Fibroblast of skin of right biceps (primary cell): ENCODE data around the gene CD244.
"Not testable (repeated sequence)": the region's sequence is repeated elsewhere in the genome, so short reads cannot be mapped to it uniquely, and the experiment has no call there.

Experiments used
- DNase-seq: peaks from one replicate; pipeline ENCODE4 v3.0.0-alpha.2; 2013

Gene CD244

DNA sequence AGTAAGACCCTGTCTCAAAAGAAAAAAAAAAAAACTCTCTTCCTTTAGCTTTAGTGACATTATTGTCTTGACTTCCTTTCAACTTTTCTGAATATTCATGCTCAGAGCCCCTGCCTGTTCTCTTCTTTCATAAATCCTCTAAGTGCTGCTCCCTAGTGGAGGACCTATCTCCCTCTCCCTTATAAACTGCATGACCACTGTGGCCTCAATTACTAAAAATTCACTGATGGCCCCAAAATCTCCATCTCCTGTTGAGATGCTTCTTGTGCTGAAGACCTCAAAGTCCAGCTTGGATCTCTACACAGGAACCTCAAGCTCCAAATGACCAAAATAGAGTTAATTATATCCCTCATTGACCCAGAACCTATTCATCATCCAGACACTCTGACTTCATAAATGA lies 14.5 kb upstream of the CD244 start:
- DNase-seq = no peak

DNA sequence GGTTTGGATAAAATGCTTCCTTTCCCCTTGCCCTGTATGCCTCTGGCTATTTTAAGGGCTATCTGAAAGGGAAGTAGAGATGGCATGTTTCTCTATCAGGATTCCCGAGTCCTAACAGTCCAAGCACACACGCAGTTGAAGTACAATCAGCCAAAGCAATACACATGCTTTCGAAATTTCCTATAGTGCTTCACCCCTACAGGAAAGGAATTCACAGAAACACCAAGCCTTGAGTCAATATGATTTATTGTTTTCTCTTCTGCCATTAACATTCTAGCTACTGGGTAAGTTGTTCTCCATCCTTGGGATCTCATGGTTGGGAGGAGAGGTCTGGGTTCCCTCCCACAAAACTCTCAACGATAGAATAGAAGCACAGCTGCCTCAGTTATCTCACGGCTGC lies 13.6 kb upstream of the CD244 start:
- no peak for DNase-seq

DNA sequence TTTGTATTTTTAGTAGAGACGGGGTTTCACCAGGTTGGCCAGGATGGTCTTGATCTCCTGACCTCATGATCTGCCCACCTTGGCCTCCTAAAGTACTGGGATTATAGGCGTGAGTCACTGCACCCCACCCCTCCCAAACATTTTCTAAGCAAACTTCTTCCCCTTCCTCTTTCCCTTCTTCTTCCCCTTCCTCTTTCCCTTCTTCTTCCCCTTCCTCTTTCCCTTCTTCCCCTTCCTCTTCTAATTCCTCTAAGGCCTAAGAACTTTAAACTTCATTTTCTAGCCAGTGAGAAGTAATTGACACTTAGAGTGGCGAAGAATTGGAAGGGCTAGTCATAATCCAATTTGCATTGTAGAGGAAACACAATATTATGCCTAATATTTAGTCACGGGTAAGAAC lies 12.9 kb upstream of the CD244 start:
- DNase-seq = not testable (repeated sequence)

DNA sequence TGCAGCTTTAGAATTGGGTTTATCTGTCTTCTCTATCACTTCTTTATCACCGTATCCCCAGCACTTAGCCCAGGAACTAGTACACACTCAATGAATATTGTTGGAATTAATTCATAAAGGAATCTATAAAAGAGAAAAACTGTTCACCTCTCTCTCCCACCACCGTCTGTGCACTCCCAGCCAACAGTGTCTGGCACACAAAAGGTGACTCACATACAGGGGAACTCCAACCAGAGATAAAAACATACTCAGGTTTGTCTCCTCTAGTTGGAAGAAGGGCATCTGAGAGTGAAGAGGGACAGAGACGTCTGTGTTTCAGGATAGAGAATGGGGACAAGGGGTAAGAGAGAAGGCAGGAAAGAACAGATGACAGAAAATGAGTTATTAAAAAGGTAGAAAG lies 12.2 kb upstream of the CD244 start:
- DNase-seq = no peak

DNA sequence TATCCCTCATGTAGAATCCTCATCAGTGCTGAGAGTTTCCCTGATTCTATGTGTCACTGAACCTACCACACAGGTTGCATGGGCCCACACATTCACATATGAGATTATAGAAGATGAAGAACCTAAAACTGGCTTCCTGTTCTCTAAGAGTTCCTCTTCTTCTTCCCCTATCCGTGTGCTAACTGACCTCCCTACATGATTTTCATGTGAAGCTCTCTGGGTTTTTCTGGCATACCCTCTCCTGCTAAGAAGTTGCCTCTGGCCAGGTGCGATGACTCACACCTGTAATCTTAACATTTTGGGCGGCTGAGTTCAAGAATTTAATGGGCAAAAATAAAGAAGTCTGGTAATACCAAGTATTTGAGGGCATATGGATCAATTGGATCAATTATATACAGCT lies 5.5 kb upstream of the CD244 start:
- DNase-seq = no peak

DNA sequence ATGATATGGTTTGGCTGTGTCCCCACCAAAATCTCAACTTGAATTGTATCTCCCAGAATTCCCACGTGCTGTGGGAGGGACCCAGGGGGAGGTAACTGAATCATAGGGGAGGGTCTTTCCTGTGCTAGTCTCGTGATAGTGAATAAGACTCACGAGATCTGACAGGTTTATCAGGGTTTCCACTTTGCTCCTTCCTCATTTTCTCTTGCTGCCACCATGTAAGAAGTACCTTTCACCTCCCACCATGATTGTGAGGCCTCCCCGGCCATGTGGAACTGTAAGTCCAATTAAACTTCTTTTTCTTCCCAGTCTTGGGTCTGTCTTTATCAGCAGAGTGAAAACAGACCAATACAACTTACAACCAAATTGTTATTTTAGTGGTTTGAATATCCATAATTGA lies 5.0 kb upstream of the CD244 start:
- DNase-seq = not testable (repeated sequence)

DNA sequence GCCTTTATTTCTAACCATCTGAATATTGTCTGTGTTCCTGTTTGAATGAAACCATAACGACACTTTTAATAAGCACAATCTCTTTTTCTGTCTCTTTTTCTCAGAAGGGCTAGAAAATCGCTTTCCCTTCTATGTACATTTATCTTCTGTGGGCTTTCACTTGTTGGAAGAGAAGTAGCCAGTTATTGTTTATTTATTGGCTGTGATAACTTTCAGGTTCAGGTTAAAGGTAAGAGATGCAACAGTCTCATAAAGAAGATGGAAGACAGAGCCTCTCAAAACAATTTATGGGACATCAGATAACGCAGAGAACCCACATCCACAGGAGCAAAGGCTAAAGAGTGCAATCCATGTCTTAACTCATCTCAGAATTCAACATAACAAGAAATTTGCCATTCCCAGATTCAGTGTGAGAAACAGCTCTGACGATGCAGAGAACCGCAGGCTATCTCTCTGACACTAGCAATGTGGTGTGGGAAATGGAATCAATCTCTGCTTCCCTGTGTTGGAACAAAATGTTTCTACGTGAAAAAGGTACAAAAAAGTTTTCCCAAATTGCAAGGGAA lies 4.1 kb upstream of the CD244 start:
- no peak for DNase-seq

DNA sequence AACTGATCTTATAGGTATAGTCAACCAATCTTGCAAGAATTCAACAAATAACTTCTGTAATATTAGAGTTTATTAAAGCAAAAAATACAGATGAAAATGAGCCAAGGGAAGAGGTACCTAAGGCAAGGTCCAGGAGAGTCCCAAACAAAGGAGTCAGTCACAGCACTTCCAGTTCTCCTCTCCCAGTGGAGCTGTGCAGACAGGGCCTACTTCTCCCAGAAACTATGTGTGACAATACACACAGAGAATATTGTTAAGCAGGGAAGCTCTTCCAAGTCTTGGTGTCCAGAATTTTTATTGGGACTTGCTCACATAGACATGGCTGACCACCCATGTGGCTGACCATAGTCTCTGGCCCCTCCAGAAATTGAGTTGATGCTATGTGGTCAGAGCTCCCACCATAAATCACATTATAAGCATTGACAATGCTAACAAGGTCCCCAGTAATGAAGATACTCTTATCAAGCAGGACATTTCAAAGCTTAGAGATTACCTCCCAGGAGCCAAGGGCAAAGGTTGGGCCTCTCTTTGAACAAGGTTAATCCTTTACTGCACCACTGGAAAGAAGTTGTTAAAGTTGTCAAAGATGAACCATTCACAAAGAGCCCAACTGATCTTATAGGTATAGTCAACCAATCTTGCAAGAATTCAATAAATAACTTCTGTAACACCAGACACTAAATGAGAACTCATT lies 3.5 kb upstream of the CD244 start:
- DNase-seq = no peak

DNA sequence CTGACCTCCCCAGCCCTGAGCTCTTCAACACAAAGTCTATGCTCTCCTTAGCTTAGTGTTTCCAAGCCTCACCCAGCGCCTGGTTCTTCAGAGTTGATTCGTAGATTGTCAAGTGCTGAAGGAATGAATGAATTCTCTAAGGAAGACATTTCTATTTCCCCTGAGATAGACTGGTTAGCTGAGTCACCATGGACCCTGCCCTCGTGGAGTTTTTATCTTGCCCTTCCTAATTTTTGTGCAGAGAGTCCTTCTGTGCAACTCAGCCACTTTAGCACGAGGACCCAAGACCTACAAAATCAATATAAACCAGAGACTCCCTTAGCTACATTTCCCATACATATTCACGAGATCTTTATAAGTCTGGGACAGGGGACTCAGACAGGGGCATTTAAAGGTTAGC lies 2.6 kb upstream of the CD244 start:
- no peak for DNase-seq

DNA sequence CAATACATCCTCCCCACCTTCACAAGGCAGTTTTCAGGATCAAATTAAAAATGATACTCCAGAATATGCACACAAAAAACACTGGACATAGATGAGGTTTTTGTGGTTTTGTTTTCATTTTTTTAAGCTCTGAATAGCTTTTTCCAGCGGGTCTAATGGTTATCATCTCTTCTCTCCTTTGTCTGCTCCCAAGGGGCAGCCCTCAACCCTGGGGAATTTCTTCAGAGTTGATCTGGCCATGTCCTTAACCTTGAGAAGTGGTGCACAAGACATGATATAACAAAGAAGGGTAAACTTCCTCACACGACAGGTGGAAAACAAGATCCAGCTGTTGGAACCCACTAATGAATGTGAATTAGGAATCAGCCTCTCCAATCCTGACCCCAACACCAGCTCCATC lies 1.5 kb upstream of the CD244 start:
- no peak for DNase-seq

DNA sequence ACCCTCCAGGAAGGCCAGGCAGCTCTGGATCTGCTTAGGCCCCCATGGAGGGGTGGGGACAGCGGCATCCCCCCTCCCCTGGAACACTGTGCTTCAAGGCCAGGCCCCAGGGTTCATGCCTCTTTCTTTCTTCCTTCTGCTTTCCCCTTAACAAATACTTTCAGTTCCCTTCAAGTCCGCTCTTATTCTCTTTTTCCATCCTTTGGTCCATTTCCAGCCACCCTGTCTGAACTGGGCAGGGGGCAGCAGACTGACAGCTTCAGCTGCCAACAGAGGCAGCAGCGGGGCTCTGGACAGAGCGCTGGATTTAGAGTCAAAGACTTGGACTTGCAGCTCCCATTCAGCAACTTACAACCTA lies 1.1 kb upstream of the CD244 start:
- DNase-seq = no peak

DNA sequence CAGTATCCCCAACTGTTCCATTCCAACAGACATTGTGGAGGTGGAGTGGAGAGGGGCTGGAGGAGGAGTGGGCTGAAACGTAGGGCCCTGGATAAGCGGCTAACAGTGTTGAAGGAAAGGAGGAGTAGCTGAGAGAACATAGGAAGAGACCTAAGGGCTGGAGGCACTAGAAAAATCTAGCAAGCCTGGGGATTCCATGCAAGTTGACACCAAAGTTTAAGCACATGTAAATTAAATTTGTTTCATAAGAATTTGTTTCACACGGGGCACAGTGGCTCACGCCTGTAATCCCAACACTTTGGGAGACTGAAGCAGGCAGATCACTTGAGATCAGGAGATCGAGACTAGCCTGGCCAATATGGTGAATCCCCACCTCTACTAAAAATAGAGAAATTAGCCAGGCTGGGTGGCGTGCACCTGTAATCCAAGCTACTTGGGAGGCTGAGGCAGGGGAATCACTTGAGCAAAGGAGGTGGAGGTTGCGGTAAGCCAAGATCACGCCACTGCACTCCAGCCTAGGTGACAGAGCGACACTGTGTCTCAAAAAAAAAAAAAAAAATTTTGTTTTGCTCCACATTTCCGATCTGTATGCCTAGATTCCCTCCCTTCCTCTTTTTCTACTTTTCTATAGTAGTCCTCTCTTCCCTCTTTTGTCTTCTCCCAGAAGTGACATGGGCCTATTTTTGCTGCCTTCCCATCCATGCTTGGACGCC lies 530 bp upstream of the CD244 start:
- DNase-seq = no peak

DNA sequence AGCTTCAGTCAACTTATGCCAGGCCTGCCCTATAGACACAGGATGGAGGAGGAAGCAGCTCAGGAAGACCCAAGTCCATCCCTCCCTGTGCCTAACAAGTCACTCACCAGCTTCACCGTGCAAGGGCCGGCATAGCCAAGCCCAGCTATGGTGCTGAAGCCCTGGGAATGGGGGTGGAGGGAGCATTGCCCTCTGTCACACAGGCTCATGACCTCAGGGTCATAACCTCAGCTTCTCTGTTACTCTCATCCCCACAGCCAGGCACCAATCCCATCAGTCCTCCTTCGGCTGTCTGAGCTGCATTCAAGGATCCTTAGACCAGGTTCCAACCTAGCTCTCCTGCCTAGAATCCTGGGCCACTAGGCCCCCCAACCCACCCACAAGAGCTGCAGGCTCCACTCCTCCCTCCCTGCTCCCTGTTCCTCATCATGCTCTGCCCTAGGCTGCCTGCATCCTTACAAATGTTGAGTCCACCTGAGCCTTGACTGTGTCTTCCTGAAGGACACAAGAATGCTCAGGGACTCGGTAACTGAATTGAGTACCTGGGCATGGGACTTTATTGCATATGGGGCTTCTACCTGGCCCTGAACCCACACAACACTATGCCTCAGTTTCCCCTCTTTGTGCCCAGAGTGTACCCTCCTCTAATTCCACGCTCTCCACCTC lies 1.7 kb downstream of the CD244 start:
- DNase-seq = no peak

DNA sequence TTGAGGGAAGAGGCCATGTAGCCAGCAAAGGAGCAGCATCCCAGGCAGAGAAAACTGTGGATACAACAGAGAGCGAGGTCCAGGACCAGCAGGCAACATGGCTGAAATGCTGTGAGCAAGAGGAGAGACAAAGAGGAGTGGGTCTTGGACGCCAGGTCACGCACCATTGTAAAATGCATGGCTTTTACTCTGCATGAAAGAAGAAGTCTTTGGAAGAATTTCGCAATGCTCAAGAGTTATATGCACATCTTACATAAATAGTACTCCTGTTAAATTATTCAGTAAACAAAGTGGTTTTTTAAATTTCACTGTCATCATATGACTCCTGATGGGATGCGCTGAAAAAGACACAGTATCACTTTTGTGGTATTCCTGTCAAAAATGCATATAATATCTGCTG lies 3.5 kb downstream of the CD244 start:
- no peak for DNase-seq

DNA sequence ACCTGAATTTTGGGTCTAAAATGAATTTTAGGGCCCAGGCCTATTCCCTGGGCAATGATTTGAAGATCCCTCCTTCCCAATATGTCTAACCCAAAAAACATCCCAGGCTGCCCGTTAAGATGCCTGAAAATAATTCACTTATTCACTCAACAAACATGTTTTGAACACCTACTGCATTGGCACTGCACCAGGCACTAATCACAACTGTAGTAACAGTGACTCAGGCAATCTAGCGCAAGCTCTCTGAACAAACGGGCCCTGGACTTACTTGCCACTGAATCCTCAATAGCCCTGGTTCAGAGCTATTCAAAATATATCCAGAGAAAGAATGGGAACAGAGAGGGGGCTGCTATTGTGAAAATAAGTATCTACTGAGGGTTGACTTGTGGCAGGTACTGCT lies 4.2 kb downstream of the CD244 start:
- DNase-seq = no peak

DNA sequence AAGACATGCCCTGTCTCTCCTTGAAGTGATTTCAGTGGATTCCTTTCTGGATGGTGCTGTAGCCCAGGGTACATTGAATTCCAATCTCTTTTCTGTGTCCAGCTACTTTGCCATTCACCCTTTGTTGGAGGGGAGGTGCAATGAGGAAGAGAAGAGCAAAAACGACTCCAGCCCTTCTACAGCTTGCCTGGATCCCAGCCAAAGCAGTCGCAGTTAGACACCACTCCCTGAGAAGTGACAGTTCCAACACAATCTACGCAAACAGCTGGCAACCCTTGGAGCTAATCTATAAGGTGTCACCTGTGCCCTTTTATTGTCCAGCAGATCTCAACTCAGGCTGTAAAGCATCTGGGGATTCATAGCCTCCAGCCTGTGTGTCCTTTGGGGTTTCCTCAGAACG lies 4.6 kb downstream of the CD244 start:
- no peak for DNase-seq

DNA sequence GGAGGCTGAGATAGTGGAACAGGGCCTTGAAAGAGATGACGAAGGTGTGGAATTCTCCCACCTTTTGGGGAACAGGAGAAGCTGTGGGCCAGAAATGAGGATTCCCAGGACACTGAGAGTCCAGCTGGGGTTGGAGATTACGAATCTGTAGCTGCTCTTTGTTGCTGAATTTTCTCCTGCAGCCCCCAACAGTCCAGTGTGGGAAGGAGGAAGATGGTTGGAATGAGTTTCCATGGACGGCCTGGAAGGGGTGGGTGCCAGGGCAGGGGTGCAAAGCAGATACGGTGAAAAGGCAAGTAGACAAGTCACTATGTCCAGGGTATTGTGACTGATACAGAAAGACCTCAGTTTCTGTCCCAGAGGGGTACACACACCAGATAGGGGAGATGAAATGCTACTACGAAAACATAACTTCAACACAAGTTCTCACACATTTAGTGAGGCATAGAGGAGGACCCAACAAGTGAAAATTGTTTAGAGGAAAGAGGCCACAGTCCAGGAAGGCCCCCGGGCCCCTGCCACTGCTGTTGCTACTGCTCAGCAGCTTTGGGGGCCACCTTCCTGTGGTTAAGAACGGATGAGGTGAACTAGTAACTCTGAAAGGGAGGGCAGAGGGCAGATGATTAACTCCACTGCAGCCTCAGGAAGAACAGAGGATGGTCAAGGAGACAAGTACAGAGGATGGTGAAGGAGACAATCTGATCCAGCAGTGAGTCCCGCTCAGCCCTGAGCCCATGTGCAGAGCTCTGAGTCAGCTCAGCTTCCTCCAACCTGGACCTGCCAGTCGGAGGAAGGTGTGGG lies 7.3 kb downstream of the CD244 start:
- no peak for DNase-seq

DNA sequence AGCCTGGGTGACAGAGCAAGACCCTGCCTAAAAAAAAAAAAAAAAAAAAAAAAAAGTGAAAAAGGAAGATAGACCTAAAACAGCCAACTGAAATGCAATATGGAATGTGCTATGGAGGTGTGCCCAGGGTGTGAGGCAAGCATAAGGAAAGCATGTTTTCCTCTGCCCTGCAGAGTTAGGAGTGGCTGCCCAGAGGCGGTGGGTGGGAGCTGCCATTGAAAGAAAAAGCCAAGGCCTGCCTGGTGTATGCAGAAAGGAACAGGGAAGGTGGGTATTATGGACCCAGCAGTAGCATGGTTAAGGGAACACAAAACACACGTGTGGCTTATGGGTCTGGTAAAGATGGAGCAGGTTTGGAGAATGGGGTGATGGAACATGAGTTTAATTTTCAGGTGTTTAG lies 8.9 kb downstream of the CD244 start:
- DNase-seq = no peak

DNA sequence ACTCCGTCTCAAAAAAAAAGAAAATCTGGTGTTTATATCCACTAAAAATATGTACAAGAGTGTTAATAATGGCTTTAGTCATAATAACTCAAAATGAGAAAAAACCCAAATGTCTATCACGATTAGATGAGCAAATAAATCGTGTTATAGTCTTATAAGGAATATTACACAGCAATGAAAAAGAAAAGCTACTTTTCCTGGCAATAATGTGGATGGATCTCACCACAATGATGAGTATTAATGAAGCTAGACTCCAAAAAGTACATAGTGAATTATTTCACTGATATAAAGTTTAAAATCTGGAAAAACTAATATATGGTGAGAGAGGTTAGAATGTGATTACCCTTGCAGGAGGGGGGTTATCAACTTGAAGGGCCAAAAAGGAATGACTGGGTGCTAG lies 9.7 kb downstream of the CD244 start:
- no peak for DNase-seq

DNA sequence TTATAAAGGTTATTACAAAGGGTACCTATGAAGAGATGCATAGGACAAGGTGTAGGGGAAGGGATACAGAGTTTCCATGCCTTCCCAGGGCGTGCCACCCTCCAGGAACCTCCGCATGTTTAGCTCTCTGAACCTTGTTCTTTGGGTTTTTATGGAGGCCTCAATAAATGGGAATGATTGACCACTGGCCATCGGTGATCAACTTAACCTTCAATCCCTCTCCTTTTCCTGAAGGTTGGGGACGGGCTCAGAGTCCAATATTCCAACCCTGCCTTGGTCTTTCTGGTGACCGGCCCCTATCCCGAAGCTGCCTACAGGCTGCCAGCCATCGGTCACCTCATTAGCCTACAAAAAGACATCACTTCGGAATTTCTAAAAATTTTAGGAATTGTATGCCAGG lies 11.7 kb downstream of the CD244 start:
- no peak for DNase-seq

DNA sequence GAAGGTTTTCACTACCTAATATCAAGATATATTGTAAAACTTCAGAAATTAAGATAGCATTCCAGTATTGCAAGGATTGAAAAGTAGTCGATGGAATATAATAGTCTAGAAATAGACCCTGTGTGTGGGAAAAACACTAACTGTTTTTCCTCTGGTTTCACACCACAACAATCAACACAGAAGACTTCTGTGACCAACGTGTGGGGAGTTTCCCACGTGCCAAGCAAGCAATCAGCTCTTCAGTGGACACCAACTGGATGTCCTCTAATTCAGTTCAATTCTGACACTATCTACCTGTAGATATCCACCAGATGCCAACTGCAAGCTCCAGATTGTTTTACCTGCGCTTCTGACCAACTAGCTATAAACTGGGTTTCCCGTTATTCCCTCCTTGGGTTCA lies 12.1 kb downstream of the CD244 start:
- no peak for DNase-seq

DNA sequence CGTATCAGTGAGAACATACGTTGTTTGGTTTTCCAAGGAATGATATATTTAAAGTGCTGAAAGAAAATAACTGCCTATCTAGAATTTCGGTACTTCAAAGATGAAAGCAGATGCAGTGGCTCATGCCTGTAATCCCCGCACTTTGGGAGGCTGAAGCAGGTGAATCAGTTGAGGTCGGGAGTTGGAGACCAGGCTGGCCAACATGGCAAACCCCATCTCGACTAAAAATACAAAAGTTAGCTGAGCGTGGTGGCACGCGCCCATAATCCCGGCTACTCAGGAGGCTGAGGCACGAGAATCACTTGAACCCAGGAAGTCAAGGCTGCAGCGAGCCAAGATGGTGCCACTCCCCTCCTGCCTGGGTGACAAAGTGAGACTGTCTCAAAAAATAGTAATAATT lies 16.4 kb downstream of the CD244 start:
- DNase-seq = no peak
